Bronchial epithelial cell (primary cell): ENCODE data around the gene KIF4A. TPM values are rescaled to one million over a fixed set of nuclear protein-coding genes. Genes with fewer than 3 reads are reported as not detected.
A peak's percentile ranks its signal among the peaks of the same experiment; 100 is the strongest.

Experiments
- DNase-seq: peaks from one replicate; pipeline ENCODE4 v3.0.0-alpha.2; 2010; ENCODE audit warnings: low read depth
- FAIRE-seq: peaks from 2 replicates; lab custom pipeline; 2011; peaks lifted over from hg19 to GRCh38; lab: Jason Lieb, UNC
- H3K27me3 ChIP-seq: 2 replicates; pipeline ENCODE4 v1.5.1; 2011; ENCODE audit warnings: low read length; ENCODE audit not compliant: control insufficient read depth, insufficient read depth
- H3K36me3 ChIP-seq: 2 replicates; pipeline ENCODE4 v1.5.1; 2011; ENCODE audit warnings: low read length; ENCODE audit not compliant: control insufficient read depth, insufficient read depth
- H3K4me3 ChIP-seq: 2 replicates; pipeline ENCODE4 v1.5.1; 2011; ENCODE audit warnings: mild to moderate bottlenecking, low read depth, low read length, control low read depth
- total RNA-seq: library from RNA; depleted of rRNA; stranded (reverse); fragments of >200 nt; gene quantifications from 2 replicates; pipeline ENCODE4 v1.2.1, GENCODE V29; 2014
- TF ChIP-seq, protein P1 (sequence below): IDR thresholded peaks from 2 replicates; pipeline ENCODE4 v1.5.1; 2011; ENCODE audit warnings: mild to moderate bottlenecking, moderate library complexity, low read length, control low read depth, inconsistent platforms; ENCODE audit not compliant: insufficient read depth, severe bottlenecking

The KIF4A gene
- total RNA-seq, 1 donor from 2014 or later = 0.26 TPM

DNA sequence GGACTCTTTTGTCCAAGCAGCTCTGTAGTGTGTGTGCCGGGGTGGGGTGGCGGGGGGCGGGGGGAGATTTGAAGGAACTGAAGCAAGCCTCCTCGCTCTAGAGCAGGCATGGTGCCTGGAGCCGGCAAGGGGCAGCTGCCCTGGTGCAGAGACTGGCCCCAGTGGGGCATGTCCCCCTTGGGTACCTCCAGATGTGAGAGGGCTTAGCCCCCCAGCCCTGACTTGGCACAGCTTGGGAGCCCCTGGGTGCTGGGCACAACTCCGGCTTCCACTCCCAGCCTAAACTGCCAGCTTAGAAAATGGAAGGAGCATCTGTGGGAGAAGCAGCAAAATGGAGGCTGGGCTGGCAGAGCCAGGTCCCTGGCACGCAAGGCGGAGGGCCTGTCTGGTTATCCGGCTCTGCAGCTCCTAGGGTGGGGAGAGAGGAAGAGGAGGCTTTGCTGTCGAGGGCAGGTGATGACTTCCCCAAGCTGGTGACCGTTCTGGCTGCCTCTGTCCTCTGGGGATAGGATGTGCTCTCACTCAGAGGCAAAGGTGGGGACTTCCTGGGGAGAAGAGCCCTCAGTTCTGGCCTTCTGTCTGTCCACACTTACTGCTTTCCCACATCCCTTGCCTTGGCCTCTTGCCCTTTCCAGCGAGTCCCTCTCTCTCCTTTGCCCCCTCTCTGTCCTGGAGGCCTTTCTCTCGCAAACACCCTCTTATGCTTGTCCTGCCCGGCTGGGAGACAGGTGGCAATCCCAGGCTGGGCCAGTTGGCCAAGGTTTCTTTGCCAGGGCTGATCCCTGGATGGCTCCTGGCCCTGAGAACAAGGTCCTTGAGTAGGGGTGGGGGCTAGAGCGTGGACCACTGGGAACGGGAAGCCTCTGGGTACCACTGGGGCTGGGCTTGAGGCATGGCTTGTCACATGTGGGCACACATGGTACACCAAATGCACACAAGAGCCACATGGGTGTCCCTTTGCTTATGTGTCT is 156.8 kb downstream of the KIF4A start:
- no peaks in the 10 kb centered on the region for H3K36me3 ChIP-seq
- TF ChIP-seq, protein P1, sequence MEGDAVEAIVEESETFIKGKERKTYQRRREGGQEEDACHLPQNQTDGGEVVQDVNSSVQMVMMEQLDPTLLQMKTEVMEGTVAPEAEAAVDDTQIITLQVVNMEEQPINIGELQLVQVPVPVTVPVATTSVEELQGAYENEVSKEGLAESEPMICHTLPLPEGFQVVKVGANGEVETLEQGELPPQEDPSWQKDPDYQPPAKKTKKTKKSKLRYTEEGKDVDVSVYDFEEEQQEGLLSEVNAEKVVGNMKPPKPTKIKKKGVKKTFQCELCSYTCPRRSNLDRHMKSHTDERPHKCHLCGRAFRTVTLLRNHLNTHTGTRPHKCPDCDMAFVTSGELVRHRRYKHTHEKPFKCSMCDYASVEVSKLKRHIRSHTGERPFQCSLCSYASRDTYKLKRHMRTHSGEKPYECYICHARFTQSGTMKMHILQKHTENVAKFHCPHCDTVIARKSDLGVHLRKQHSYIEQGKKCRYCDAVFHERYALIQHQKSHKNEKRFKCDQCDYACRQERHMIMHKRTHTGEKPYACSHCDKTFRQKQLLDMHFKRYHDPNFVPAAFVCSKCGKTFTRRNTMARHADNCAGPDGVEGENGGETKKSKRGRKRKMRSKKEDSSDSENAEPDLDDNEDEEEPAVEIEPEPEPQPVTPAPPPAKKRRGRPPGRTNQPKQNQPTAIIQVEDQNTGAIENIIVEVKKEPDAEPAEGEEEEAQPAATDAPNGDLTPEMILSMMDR = no peak
- H3K27me3 ChIP-seq = peaks cover 12% of the 10 kb centered on the region
- FAIRE-seq (no peak), DNase-seq (no peak)
- H3K4me3 ChIP-seq = no peak overlapping the region

GRCh38 chrX:70449457-70449966 is 159.6 kb downstream of the KIF4A start:
- Histone ChIP-seq H3K27me3 (peaks cover 10% of the 10 kb centered on the region), H3K4me3 (no peak overlapping the region), H3K36me3 (no peaks in the 10 kb centered on the region)
- DNase-seq = no peak
- TF ChIP-seq, protein P1 = no peak
- FAIRE-seq = no peak

GRCh38 chrX:70452143-70452733 is 162.3 kb downstream of the KIF4A start:
- FAIRE-seq = no peak
- peak overlapping the region; percentile 39 for H3K4me3 ChIP-seq
- no peak for DNase-seq
- H3K27me3 ChIP-seq = peaks cover 2% of the 10 kb centered on the region
- TF ChIP-seq, protein P1 = peak; percentile 69
- H3K36me3 ChIP-seq = no peaks in the 10 kb centered on the region

- Histone ChIP-seq H3K27me3 (no peaks in the 10 kb centered on the region), H3K36me3 (no peaks in the 10 kb centered on the region), H3K4me3 (peak overlapping the region; percentile 39)
- TF ChIP-seq, protein P1 = no peak
- DNase-seq (no peak), FAIRE-seq (no peak)
Measured at GRCh38 chrX:70453024-70453618, 163.2 kb downstream of the KIF4A start.

DNA sequence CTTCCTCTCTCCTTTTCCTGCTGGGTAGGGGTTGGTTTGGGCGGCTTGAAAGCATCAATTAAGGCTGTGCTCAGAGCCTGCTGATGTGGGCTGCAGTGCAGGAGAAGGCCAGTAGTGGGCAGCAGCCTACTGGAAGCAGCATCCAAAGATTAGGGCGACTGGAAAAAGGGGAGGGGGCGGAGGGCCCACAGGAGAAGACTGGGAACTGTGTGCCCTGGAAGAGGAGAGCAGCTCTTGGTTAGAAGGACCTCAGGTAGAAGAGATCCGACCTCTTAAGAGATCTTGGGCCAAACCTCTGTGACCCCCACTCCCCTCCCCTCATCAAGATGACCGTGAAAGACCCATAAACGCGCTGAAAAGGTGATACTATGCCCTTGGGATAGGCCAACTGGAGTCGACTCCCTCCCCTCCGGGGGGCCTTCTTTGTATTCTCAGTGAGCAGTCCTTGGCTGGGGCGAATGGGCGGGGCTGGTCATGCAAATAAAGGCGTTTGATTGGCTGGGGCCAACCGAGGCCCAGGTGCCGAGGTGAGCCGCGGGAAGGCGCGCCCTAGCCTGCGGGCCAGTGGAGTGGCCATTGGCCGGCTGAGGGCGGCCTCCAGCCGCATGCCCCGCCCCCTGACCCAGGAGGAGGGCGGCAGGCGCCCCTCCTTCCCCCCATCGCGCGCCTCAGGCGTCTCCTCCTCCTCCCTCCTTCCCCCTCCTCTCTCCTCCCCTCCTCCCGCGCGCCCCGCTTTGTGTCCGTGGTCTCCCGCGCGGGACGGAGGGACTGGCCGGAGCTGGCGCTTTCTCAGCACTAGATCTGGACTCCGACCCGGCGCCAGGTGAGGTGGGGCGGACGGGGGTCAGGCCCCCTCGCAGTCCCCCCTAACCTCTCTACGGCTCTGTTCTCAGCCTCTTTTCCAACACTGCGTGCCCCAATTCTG is 164.8 kb downstream of the KIF4A start:
- no peaks in the 10 kb centered on the region for H3K36me3 ChIP-seq
- DNase-seq (peak; percentile 60), FAIRE-seq (no peak)
- TF ChIP-seq, protein P1 = peak; percentile 82
- no peaks in the 10 kb centered on the region for H3K27me3 ChIP-seq
- H3K4me3 ChIP-seq = peak overlapping the region; percentile 52
